Middle frontal gyrus (tissue), 1 donor: ENCODE data around the gene ARTN.

Experiments used
- DNase-seq: peaks from one replicate; pipeline ENCODE4 v3.0.0-alpha.2; 2015; ENCODE audit warnings: low spot score; ENCODE audit errors: extremely low spot score

The ARTN gene

GRCh38 chr1:43970502-43970901 is 36.9 kb downstream of the ARTN start:
- no peak for DNase-seq

GRCh38 chr1:43970911-43971310 is 37.3 kb downstream of the ARTN start:
- DNase-seq: no peak

GRCh38 chr1:43971336-43971980 is 37.9 kb downstream of the ARTN start:
- DNase-seq: no peak

GRCh38 chr1:43973981-43974442 is 40.4 kb downstream of the ARTN start:
- no peak for DNase-seq

- peak; percentile 93 for DNase-seq
Observed at GRCh38 chr1:43974443-43975248, 41.0 kb downstream of the ARTN start, which contains the start of gene ATP6V0B. Gene ATP6V0B, plus strand, starts transcription at chr1:43974960. Its CDS starts 81 bp downstream, at chr1:43975041.

- DNase-seq: no peak
Observed at GRCh38 chr1:43975249-43975961, 41.8 kb downstream of the ARTN start.

GRCh38 chr1:43976045-43976444 is 42.4 kb downstream of the ARTN start:
- DNase-seq: no peak

GRCh38 chr1:43976890-43977289 is 43.3 kb downstream of the ARTN start:
- no peak for DNase-seq

GRCh38 chr1:43977376-43978263 is 44.0 kb downstream of the ARTN start:
- DNase-seq: no peak

- no peak for DNase-seq
Observed at GRCh38 chr1:43978264-43978550, 44.6 kb downstream of the ARTN start.

- DNase-seq: no peak
Observed at GRCh38 chr1:43978551-43979260, 45.1 kb downstream of the ARTN start, which contains the start of gene B4GALT2. Gene B4GALT2, plus strand, starts transcription at chr1:43979210. Its CDS starts 1,951 bp downstream, at chr1:43981161.

GRCh38 chr1:43979261-43979527 is 45.6 kb downstream of the ARTN start:
- no peak for DNase-seq

GRCh38 chr1:43979528-43980254 is 46.1 kb downstream of the ARTN start:
- no peak for DNase-seq

GRCh38 chr1:43980255-43981134 is 46.9 kb downstream of the ARTN start:
- DNase-seq: no peak

- DNase-seq: no peak
Observed at GRCh38 chr1:43981135-43981491, 47.5 kb downstream of the ARTN start.

GRCh38 chr1:43981636-43982035 is 48.0 kb downstream of the ARTN start:
- no peak for DNase-seq

GRCh38 chr1:43982241-43982640 is 48.6 kb downstream of the ARTN start:
- no peak for DNase-seq

- no peak for DNase-seq
Observed at GRCh38 chr1:43982808-43983207, 49.2 kb downstream of the ARTN start.

GRCh38 chr1:43983253-43983899 is 49.8 kb downstream of the ARTN start:
- DNase-seq: no peak
